Activated naive CD4-positive, alpha-beta T cell treated with anti-CD3 and anti-CD28 coated beads, Interleukin-2, amount 50 U/mL, for 24 hours (primary cell): ENCODE results near the gene GTF2H2C.
"Not testable (repeated sequence)": the region's sequence is repeated elsewhere in the genome, so short reads cannot be mapped to it uniquely, and the experiment has no call there.

Source experiments
- H3K27ac Mint-ChIP-seq: one replicate; pipeline ENCODE4 v1.8.0; 2021; ENCODE audit warnings: mild to moderate bottlenecking, mixed read lengths
- H3K27me3 Mint-ChIP-seq: one replicate; pipeline ENCODE4 v1.8.0; 2021; ENCODE audit warnings: mixed read lengths
- H3K36me3 Mint-ChIP-seq: one replicate; pipeline ENCODE4 v1.8.0; 2021; ENCODE audit warnings: mixed read lengths
- H3K4me1 Mint-ChIP-seq: one replicate; pipeline ENCODE4 v1.8.0; 2021; ENCODE audit warnings: mixed read lengths
- H3K4me3 Mint-ChIP-seq: one replicate; pipeline ENCODE4 v1.8.0; 2021; ENCODE audit warnings: mild to moderate bottlenecking, mixed read lengths
- H3K9me3 Mint-ChIP-seq: one replicate; pipeline ENCODE4 v1.8.0; 2021; ENCODE audit warnings: mixed read lengths

The GTF2H2C gene

DNA sequence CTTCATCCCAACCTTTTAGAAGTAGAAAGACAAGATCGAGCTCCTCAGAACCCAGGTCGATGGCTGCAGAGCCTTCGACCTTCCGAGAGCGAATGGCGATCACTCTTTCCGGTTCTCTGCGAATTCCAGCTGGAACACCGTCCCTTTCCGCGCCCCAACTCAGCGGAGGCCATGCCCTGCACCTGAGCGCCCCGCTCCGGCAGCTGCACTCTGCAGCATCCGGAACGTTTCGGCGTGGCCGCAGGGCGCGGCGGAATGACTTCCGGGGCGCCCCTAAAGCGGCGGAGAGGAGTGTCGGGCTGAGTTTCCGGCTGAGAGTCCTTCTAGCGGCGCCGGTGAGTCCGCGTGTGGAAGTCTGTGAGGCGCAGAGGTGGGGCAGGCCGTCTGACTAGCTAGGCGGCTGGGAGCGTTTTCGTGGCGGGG is at the start of gene GTF2H2C:
Gene GTF2H2C, plus strand, starts transcription at position 284 of the 423 bp plus-strand sequence. CDS start 4,942 bp downstream, outside the sequence.
- H3K27me3 Mint-ChIP-seq, H3K36me3 Mint-ChIP-seq: not testable (repeated sequence)
- H3K27ac Mint-ChIP-seq, result peak within 1 kb of the TSS; percentile 89

DNA sequence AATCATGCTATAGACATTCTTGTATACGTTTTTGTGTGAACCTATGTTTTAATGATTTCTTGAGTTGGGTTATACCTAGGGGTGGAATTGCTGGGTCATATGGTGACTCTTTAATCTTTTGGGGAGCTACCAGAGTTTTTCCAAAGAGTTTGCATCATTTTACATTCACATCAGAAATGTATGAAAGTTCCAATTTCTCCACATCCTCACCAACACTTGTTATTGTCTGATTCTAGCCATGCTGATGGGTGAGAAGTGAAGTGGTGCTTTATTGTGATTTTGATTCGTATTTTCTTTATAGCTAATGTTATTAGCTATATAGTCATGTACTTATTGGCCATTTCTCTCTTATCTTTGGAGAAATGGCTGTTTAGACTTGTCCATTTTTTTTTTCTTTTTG is 49.3 kb upstream of the GTF2H2C start:
- H3K27me3 Mint-ChIP-seq, result peaks cover 1% of the 10 kb centered on the region

More for the DNA sequence above, at the start of gene GTF2H2C:
- not testable (repeated sequence) for H3K9me3 Mint-ChIP-seq, H3K4me1 Mint-ChIP-seq
- peak within 1 kb of the TSS; percentile 97 for H3K4me3 Mint-ChIP-seq

DNA sequence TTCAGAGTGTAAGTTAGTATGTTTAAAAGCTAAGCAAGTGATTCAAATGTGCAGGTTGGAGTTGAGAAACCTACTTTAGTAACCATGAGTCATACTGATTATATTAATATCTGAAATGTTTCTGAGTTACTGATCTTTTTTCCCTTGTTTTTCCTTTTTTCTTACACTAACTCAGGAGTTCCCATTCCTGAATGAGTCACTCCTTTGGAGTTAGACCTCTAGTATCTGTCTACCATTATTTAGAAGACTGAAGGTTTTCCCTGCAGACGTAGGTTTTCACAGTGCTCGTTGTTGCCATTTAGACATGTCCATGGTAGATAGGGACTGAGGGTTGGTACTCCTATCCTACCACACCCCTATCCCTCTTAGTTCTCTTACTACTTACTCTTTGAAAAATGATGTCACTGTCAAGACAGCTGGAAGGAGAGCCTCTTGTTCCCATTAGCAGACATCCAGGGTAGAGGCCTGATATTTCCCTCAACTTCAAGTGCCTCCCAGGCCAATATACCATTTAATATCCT is 47.2 kb upstream of the GTF2H2C start:
- peaks cover 1% of the 10 kb centered on the region for H3K27me3 Mint-ChIP-seq
- H3K36me3 Mint-ChIP-seq, result no peaks in the 10 kb centered on the region
- H3K4me1 Mint-ChIP-seq, result no peaks in the 10 kb centered on the region
- no peak overlapping the region for H3K4me3 Mint-ChIP-seq
- no peaks in the 10 kb centered on the region for H3K9me3 Mint-ChIP-seq
- H3K27ac Mint-ChIP-seq, result no peak overlapping the region

More for the DNA sequence above, 49.3 kb upstream of the GTF2H2C start:
- H3K36me3 Mint-ChIP-seq, result no peaks in the 10 kb centered on the region
- H3K9me3 Mint-ChIP-seq, result no peaks in the 10 kb centered on the region
- no peak overlapping the region for H3K4me3 Mint-ChIP-seq
- no peak overlapping the region for H3K27ac Mint-ChIP-seq
- H3K4me1 Mint-ChIP-seq, result no peaks in the 10 kb centered on the region

DNA sequence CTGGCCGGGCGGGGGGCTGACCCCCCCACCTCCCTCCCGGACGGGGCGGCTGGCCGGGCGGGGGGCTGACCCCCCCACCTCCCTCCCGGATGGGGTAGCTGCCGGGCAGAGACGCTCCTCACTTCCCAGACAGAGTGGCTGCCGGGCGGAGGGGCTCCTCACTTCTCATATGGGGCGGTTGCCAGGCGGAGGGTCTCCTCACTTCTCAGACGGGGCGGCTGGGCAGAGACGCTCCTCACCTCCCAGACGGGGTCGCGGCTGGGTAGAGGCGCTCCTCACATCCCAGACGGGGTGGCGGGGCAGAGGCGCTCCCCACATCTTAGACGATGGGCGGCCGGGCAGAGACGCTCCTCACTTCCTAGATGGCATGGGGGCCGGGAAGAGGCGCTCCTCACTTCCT is 44.4 kb upstream of the GTF2H2C start:
- H3K36me3 Mint-ChIP-seq, H3K27me3 Mint-ChIP-seq, H3K27ac Mint-ChIP-seq, H3K4me1 Mint-ChIP-seq, H3K4me3 Mint-ChIP-seq, H3K9me3 Mint-ChIP-seq: not testable (repeated sequence)

DNA sequence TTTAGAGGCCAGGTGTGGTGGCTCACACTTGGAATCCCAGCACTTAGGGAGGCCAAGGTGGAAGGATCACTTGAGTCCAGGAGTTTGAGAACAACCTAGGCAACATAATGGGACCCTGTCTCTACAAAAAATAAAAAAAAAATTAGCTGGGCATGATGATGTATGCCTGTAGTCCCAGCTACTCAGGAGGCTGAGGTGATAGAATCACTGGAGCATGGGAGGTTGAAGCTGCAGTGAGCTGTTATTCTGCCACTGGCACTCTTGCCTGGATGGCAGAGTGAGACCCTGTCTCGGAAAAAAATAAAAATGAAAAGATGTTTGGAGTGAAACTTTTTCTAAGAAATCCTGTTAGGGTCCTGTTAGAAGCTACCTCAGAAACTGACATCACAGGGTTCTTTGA is 43.2 kb upstream of the GTF2H2C start:
- Mint-ChIP-seq H3K4me3 (no peak overlapping the region), H3K36me3 (no peaks in the 10 kb centered on the region)

DNA sequence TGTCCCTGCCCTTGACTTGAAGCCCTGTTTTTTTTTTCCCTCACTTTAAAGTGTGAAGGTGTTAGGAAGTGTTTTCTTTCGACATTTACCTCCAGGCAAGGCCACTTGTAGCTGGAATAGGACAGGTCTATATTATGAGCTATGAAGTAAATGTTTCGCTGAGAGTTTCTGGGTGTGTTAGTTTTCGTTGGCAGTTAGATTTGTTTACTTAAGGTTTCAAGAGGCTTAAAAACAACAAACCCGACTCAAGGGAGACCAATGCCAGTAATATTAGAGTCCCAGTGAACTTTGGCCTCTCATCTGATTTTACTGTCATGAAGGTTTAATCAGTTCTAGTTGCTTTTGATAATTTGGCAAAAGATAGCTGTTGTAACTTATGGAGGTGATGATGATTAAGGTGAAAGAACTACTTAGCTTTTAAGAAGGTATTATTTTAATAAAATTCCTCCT is 42.2 kb upstream of the GTF2H2C start:
- Mint-ChIP-seq H3K27ac (no peak overlapping the region), H3K4me1 (no peaks in the 10 kb centered on the region), H3K4me3 (no peak overlapping the region), H3K36me3 (no peaks in the 10 kb centered on the region), H3K27me3 (no peaks in the 10 kb centered on the region), H3K9me3 (no peaks in the 10 kb centered on the region)

More for the DNA sequence above, 43.2 kb upstream of the GTF2H2C start:
- peaks cover 1% of the 10 kb centered on the region for H3K27me3 Mint-ChIP-seq
- no peaks in the 10 kb centered on the region for H3K4me1 Mint-ChIP-seq
- no peak overlapping the region for H3K27ac Mint-ChIP-seq
- H3K9me3 Mint-ChIP-seq, result no peaks in the 10 kb centered on the region

DNA sequence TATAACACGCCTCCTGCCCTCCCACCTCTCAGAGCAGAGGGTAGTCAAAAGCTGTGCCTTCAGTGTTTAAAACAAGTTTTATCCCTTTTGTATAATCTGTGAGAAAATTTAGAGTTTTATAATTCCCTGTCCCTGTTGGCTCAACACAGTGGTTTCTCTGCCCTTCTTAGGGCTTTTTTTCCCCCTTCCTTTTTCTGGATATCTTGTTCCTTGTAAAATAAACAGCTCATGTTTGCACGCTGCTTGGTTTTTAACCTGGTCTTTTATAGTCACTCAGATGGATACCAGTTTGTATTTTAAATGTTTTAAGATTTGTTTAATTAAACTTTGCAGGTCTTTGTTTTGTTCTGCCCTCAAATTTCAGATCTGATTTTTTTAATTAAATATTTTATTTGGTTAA is 40.7 kb upstream of the GTF2H2C start:
- H3K9me3 Mint-ChIP-seq, result no peaks in the 10 kb centered on the region
- no peak overlapping the region for H3K4me3 Mint-ChIP-seq
- no peaks in the 10 kb centered on the region for H3K4me1 Mint-ChIP-seq
- no peak overlapping the region for H3K27ac Mint-ChIP-seq
- no peaks in the 10 kb centered on the region for H3K36me3 Mint-ChIP-seq
- H3K27me3 Mint-ChIP-seq, result no peaks in the 10 kb centered on the region

DNA sequence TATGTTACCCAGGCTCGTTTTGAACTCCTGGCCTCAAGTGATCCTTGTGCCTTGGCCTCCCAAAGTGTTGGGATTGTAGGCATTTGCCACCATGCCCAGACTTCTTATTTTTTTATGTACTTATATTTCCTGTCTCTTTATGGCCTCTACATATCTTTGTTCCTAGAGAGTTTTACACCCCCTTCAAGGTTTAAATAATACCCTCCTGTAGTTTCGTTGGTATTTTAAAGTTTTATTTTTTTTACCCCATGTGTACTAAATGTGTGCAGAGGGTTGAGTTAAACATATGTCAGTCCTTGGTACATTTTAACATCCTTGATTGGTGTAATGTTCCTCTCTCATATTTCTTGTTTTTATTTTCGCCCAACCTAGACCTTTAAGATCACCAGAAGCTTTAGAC is 38.0 kb upstream of the GTF2H2C start:
- Mint-ChIP-seq H3K9me3 (no peaks in the 10 kb centered on the region), H3K27me3 (no peaks in the 10 kb centered on the region), H3K36me3 (no peaks in the 10 kb centered on the region), H3K27ac (no peak overlapping the region), H3K4me1 (no peaks in the 10 kb centered on the region), H3K4me3 (no peak overlapping the region)

DNA sequence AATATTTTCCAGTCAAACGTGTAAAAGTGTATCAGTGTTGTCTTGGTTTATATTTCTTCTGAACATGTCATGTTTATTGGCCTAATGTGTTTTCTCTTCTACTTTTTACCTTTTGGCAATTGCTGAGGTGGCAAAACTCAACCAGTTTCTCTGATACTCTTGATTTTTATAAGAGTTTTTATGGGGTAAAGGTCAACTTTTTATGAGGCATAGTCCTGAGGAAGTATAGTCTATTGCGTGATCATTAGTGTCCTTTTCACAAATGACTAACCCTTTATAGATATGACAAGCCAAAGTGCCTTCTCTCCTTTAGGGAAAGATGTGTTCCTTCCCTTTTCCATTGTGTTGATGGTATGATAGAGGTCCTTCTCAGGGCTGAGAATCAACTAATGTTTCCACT is 34.5 kb upstream of the GTF2H2C start:
- Mint-ChIP-seq H3K9me3 (no peaks in the 10 kb centered on the region), H3K4me3 (no peak overlapping the region), H3K4me1 (no peaks in the 10 kb centered on the region), H3K27ac (no peak overlapping the region), H3K27me3 (no peaks in the 10 kb centered on the region), H3K36me3 (no peaks in the 10 kb centered on the region)

DNA sequence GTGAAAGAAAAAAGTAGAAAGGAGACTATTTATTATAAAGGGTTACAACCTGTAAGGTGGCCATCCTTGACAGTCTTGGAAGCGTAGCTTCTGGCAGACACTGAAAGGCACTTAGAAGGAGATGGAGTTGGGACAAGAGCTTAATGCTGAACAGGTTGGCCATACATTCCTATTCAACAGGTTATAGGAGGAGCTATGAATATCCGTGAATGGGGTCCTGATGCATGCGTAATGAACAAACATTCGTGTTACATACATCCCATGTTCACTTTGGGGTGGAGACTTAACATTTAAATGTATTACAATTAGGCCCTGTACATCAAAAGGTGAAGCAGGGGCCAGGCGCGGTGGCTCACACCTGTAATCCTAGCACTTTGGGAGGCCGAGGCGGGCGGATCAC is 33.3 kb upstream of the GTF2H2C start:
- Mint-ChIP-seq H3K4me3 (no peak overlapping the region), H3K9me3 (no peaks in the 10 kb centered on the region), H3K36me3 (no peaks in the 10 kb centered on the region), H3K27me3 (peaks cover 2% of the 10 kb centered on the region), H3K4me1 (no peaks in the 10 kb centered on the region), H3K27ac (no peak overlapping the region)

DNA sequence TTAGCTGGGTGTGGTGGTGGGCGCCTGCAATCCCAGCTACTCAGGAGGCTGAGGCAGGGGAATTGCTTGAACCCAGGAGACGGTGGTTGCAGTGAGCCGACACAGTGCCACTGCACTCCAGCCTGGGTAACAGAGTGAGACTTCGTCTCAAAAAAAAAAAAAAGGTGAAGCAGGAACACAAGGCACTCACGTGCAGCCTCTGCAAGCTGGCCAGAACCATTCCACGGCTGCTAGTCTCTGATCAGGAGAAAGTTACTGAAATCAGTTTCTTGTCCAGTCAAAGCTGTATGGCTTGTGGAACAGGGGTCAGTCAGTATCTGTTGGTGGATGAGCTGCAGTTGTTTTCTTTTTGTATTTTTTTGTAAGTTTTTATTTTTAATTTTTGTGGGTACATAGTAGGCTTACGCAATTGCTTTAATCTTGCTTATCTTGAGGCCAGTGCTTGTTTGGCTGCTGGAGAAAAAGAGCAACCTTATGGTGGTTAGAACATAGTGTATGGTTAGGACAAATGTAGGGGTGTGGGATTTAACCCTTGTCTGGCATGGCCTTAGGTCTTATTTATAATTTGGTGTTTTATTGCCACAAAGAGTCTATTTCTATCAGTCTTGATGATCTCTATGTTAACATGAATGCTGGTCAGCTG is 32.7 kb upstream of the GTF2H2C start:
- Mint-ChIP-seq H3K27me3 (peaks cover 2% of the 10 kb centered on the region), H3K4me3 (no peak overlapping the region), H3K36me3 (no peaks in the 10 kb centered on the region), H3K4me1 (no peaks in the 10 kb centered on the region), H3K27ac (no peak overlapping the region), H3K9me3 (no peaks in the 10 kb centered on the region)

DNA sequence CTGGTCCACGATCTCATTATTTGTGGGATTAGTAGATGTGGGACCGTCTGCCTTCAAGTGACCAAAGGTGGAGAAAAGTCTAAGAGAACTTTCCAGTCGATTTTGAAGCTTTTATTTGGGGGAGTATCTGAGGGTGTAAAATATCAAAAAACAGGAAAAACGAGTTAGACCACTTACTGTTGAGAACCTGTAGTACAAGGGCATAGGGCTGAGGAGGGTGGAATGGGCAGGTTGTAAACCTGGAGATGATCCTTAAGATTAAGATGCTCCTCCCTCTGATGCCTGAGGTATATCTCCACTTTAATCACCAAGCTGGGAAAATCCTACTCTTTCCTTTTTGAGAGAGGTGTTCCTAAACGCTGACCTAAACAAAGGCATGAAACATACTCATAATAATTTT is 32.0 kb upstream of the GTF2H2C start:
- H3K4me1 Mint-ChIP-seq, result no peaks in the 10 kb centered on the region
- peaks cover 2% of the 10 kb centered on the region for H3K27me3 Mint-ChIP-seq
- H3K9me3 Mint-ChIP-seq, result no peaks in the 10 kb centered on the region

DNA sequence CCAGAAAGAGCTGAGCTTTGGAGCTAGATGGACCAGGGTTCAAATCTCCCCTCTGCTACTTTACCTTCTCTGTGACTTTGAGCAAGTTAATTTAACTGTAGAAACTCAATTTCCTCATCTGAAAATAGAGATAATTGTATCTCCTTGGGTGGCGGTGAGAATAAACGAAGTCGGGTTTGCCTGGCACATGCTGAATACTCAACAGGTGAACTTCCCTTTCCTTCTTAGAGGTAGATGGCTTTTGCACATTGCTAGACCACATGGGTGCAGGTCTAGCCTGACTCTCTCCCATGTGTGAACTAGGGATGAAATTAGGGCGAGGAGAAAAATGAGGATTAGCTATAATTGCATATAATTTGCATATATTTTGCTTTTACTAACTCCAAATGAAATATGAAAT is 31.4 kb upstream of the GTF2H2C start:
- H3K4me3 Mint-ChIP-seq, result no peak overlapping the region
- H3K27ac Mint-ChIP-seq, result no peak overlapping the region
- peaks cover 2% of the 10 kb centered on the region for H3K27me3 Mint-ChIP-seq
- no peaks in the 10 kb centered on the region for H3K4me1 Mint-ChIP-seq
- no peaks in the 10 kb centered on the region for H3K36me3 Mint-ChIP-seq
- H3K9me3 Mint-ChIP-seq, result no peaks in the 10 kb centered on the region

More for the DNA sequence above, 32.0 kb upstream of the GTF2H2C start:
- Mint-ChIP-seq H3K36me3 (no peaks in the 10 kb centered on the region), H3K4me3 (no peak overlapping the region), H3K27ac (no peak overlapping the region)

DNA sequence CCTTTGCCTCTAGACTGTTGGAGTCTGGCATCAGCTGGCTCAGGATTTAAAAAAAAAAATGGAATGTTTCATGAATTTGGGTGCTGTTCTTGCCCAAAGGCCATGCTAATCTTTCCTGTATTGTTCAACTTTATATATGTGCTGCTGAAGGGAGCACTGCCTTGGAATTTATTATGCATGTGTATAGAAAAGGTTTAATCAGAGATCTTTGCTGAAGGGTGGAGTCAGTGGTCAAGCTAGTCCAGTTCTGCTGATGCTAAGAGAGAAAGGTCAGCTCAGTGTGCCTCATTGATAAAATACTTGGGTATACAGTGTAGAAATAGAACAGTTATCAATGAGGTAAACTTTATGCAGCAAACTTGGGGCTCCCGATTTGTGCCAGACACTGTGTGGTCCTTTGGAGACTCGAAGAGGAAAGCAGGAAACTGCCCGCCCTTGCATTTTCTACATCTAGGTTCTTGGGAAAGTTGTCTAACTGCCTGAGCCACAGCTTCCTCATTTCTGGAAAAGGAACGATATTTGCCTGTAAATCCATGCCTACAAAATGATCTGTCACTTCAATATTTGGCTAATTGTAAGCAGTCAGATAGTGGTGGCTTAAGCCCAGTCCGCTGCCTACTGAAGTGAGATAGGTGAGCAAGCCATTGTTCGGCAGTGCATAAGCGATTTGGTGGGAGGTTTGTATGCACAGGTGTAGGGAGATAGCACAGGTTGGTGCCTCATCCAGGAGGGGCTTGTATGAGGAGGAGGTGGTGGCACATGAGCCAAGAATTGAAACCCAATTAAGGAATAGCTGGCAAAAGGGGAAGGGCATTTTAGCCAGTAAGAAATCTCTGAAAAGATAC is 29.2 kb upstream of the GTF2H2C start:
- H3K9me3 Mint-ChIP-seq, result no peaks in the 10 kb centered on the region
- no peak overlapping the region for H3K4me3 Mint-ChIP-seq
- peaks cover 2% of the 10 kb centered on the region for H3K27me3 Mint-ChIP-seq

DNA sequence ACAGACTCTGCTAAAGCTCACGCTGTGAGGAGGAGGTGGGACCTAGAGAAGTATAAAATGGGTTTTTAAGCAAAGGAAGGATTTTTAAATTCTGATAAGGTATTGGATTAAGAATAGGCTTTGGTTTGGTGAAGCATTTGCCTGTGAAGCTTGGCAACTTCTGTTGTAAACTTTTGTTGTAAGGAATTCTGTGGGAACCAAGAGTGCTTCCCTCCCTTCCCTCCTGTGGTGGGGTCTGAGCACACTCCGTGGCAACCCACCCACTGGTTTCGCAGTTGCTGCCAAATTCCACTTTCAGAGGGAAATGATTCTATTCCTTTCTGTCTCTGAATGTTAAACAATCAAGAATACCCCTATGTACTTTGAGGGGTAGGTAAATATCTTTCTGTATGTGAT is 28.6 kb upstream of the GTF2H2C start:
- H3K9me3 Mint-ChIP-seq, result no peaks in the 10 kb centered on the region

More for the DNA sequence above, 29.2 kb upstream of the GTF2H2C start:
- Mint-ChIP-seq H3K36me3 (no peaks in the 10 kb centered on the region), H3K27ac (peak overlapping the region; percentile 49), H3K4me1 (no peaks in the 10 kb centered on the region)

DNA sequence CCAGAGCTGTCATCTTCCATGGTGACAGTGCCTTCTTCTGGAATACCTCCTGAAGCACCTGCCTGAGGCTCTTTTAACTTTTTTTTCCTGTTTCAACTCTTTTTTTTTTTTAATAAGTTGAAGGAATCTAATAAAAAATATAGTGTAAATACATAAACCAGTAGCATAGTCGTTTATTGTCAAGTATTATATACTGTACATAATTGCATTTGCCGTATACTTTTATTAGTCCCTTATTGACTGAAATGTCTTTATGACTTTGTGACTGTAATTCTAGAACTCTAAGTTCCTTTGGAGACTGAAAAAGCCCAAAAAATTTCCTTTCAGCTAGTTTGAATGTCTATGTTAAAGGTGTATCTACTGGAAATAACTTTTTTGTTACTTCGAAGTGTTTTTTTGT is 22.1 kb upstream of the GTF2H2C start:
- not testable (repeated sequence) for H3K36me3 Mint-ChIP-seq, H3K4me3 Mint-ChIP-seq, H3K27ac Mint-ChIP-seq, H3K4me1 Mint-ChIP-seq, H3K9me3 Mint-ChIP-seq, H3K27me3 Mint-ChIP-seq

More for the DNA sequence above, 28.6 kb upstream of the GTF2H2C start:
- no peak overlapping the region for H3K4me3 Mint-ChIP-seq
- H3K27ac Mint-ChIP-seq, result no peak overlapping the region
- H3K36me3 Mint-ChIP-seq, result no peaks in the 10 kb centered on the region
- peaks cover 2% of the 10 kb centered on the region for H3K27me3 Mint-ChIP-seq
- H3K4me1 Mint-ChIP-seq, result no peaks in the 10 kb centered on the region
